Activated CD4-positive, alpha-beta memory T cell treated with anti-CD3 and anti-CD28 coated beads, Interleukin-2, amount 10 ng/mL, durations not matched to agents 7 days and 5 days (primary cell): Measurements from ENCODE around the gene ATP1B2. TPM values are rescaled to one million over a fixed set of nuclear protein-coding genes. Genes with fewer than 3 reads are reported as not detected.
"Not testable (repeated sequence)": the region's sequence is repeated elsewhere in the genome, so short reads cannot be mapped to it uniquely, and the experiment has no call there.

Experiments used
- CTCF ChIA-PET: fragments of 350-600 bp; sonication (Branson Sonifier 250); formaldehyde crosslinking; loops from one replicate; lab custom pipeline; 2021; ENCODE audit warnings: antibody characterized with exemption, inconsistent platforms; lab: Charles Lee
- POLR2A ChIA-PET: fragments of 350-600 bp; sonication (Branson Sonifier 250); formaldehyde crosslinking; loops from one replicate; lab custom pipeline; 2021; ENCODE audit warnings: antibody characterized with exemption; lab: Charles Lee
- DNase-seq: peaks from one replicate; pipeline ENCODE4 v3.0.0-alpha.2; 2020
- H3K27ac Mint-ChIP-seq: one replicate; pipeline ENCODE4 v1.8.0; 2021; ENCODE audit warnings: mild to moderate bottlenecking, mixed read lengths
- H3K27me3 Mint-ChIP-seq: one replicate; pipeline ENCODE4 v1.8.0; 2021; ENCODE audit warnings: mixed read lengths
- H3K36me3 Mint-ChIP-seq: one replicate; pipeline ENCODE4 v1.8.0; 2021; ENCODE audit warnings: low read depth, mixed read lengths
- H3K4me1 Mint-ChIP-seq: one replicate; pipeline ENCODE4 v1.8.0; 2021; ENCODE audit warnings: mixed read lengths
- H3K4me3 Mint-ChIP-seq: one replicate; pipeline ENCODE4 v1.8.0; 2021; ENCODE audit warnings: mild to moderate bottlenecking, mixed read lengths
- H3K9me3 Mint-ChIP-seq: one replicate; pipeline ENCODE4 v1.8.0; 2021; ENCODE audit warnings: mixed read lengths
- total RNA-seq, 2 experiments: library from RNA; stranded (reverse); gene quantifications; one replicate each; pipeline ENCODE4 v1.2.3, GENCODE V29; 2021

Gene ATP1B2
- total RNA-seq, 2 experiments from 2014 or later: 0.25 to 0.50 TPM

DNA sequence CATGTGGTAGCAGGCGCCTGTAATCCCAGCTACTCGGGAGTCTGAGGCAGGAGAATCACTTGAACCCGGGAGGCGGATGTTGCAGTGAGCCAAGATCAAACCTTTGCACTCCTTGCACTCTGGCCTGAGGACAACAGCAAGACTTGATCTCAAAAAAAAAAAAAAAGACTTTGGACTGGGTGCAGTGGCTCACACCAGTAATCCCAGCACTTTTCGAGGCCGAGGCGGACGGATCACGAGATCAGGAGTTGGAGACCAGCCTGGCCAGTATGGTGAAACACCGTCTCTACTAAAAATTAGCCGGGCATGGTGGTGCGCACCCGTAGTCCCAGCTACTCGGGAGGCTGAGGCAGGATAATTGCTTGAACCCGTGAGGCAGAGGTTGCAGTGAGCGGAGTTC is 25.0 kb upstream of the ATP1B2 start:
- DNase-seq, H3K27ac Mint-ChIP-seq, H3K36me3 Mint-ChIP-seq, H3K4me3 Mint-ChIP-seq, H3K27me3 Mint-ChIP-seq, H3K9me3 Mint-ChIP-seq: not testable (repeated sequence)
- ChIA-PET CTCF (interaction anchor here (2.4 kb wide), 1 partner anchor 11 kb away, joined by 14 read pairs; the partner anchor contains the start of gene FXR2), POLR2A (interaction anchor here (2.7 to 4.5 kb wide), 2 partner anchors 41 to 61 kb away, joined by 13 to 63 read pairs; partner anchors contain the start of genes MPDU1, TP53 and WRAP53)
- peaks cover 14% of the 10 kb centered on the region for H3K4me1 Mint-ChIP-seq

- peaks cover 14% of the 10 kb centered on the region for H3K4me1 Mint-ChIP-seq
- H3K36me3 Mint-ChIP-seq: peaks cover 3% of the 10 kb centered on the region
- CTCF ChIA-PET: interaction anchor here (2.4 kb wide), 1 partner anchor 11 kb away, joined by 14 read pairs; the partner anchor contains the start of gene FXR2
- peak overlapping the region; percentile 92 for H3K4me3 Mint-ChIP-seq
- H3K27me3 Mint-ChIP-seq: no peaks in the 10 kb centered on the region
- POLR2A ChIA-PET: interaction anchor here (1.8 to 4.5 kb wide), 3 partner anchors 12 to 60 kb away, joined by 10 to 63 read pairs (median 13); partner anchors contain the start of genes FXR2, MPDU1, TP53 and WRAP53
- DNase-seq: no peak
- no peak overlapping the region for H3K27ac Mint-ChIP-seq
- H3K9me3 Mint-ChIP-seq: no peaks in the 10 kb centered on the region
Measured at GRCh38 chr17:7626307-7626706, 24.4 kb upstream of the ATP1B2 start.

DNA sequence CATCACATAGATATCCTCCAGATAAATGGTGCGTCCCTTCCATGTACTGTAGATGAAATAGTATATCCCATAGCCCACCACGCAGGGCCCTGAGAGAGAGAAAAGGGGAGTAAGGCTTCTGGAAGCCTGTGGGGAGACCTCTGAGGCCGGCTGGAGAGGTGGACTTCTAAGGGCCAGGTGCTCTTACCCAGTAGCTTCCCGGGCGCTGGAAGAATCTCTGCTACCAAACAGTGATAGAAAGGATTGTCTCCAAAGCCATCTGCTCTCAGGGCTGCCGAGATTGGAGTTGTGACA is 23.8 kb upstream of the ATP1B2 start:
- H3K36me3 Mint-ChIP-seq: peaks cover 3% of the 10 kb centered on the region
- POLR2A ChIA-PET: interaction anchor here (1.4 to 4.5 kb wide), 4 partner anchors 12 to 216 kb away, joined by 3 to 63 read pairs (median 12); partner anchors contain the start of genes FXR2, MPDU1, TP53 and WRAP53
- H3K27me3 Mint-ChIP-seq: no peaks in the 10 kb centered on the region
- CTCF ChIA-PET: interaction anchor here (1.5 to 2.4 kb wide), 4 partner anchors 9 to 61 kb away, joined by 3 to 25 read pairs (median 10); partner anchors contain the start of genes FXR2, TP53 and WRAP53
- H3K9me3 Mint-ChIP-seq: no peaks in the 10 kb centered on the region
- H3K4me3 Mint-ChIP-seq: peak overlapping the region; percentile 92
- H3K27ac Mint-ChIP-seq: no peak overlapping the region
- no peak for DNase-seq
- H3K4me1 Mint-ChIP-seq: peaks cover 14% of the 10 kb centered on the region

DNA sequence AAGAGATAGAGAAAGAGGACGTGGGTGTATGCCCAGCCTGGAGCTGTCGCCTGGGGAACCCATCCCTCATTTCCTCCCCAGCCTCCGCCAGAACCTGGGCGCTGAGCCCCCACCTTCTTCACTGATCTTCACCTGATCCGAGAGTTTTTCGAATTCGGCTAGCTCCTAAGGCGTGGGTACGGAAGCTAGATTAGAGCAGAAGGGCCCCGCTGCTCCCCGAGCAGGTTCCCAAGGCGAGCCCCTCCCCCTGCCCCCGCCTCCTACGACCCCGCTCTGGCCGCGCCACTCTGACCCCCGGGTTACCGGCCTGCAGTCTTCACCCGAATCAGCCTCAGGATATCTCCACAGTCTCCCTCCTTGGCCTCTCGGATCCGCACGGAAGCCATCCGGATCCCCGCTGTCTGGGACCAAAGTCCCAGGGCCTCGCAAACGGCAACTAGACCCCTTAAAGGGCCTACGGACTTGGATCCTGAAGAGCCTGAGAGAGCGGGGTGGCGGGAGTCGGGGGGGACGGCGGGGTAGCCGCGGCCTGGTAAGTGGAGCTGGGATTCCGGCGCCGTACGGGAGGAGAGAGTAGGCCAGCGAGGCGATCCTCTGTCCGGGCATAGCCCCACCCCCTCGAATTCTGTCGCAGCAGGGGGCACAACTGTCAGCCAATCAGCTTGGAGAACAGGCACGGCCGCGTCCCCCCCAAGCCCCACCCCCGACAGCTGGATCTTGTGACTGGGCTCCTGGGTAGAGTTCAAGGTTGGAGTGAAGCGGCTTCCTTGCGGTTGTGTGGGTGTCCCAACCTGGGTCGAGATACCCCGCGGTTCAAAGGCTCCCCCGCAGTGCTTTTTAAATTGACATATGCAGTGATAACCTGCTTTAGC is 23.2 kb upstream of the ATP1B2 start, which contains the start of gene SAT2:
Gene SAT2 (minus strand): TSS at position 572 of the 872 bp plus-strand sequence. CDS start 186 bp downstream, at position 386.
- peak; percentile 88 for DNase-seq
- CTCF ChIA-PET: interaction anchor here (0.6 to 2.4 kb wide), 8 partner anchors 8 to 449 kb away, joined by 3 to 25 read pairs (median 5); partner anchors contain the start of genes FXR2, MPDU1, TP53 and WRAP53

GRCh38 chr17:7629939-7630571 is 20.7 kb upstream of the ATP1B2 start, which contains the start of gene SHBG:
Gene SHBG, plus strand, starts transcription at chr17:7630135. Its CDS starts 38 bp downstream, at chr17:7630173.
- H3K4me1 Mint-ChIP-seq: peaks cover 16% of the 10 kb centered on the region
- H3K9me3 Mint-ChIP-seq: no peaks in the 10 kb centered on the region
- ChIA-PET POLR2A (interaction anchor here (0.8 to 6.4 kb wide), 2 partner anchors 16 to 57 kb away, joined by 4 to 57 read pairs; partner anchors contain the start of genes FXR2, TP53 and WRAP53), CTCF (interaction anchor here (0.7 to 1.0 kb wide), 2 partner anchors 56 to 58 kb away, joined by 3 to 4 read pairs; no protein-coding TSS in a partner anchor)
- peaks cover 3% of the 10 kb centered on the region for H3K36me3 Mint-ChIP-seq
- no peak for DNase-seq
- H3K27ac Mint-ChIP-seq: no peak within 1 kb of the TSS
- no peaks in the 10 kb centered on the region for H3K27me3 Mint-ChIP-seq
- no peak within 1 kb of the TSS for H3K4me3 Mint-ChIP-seq

More for the DNA sequence above, 23.2 kb upstream of the ATP1B2 start, which contains the start of gene SAT2:
- Mint-ChIP-seq H3K4me3 (peak within 1 kb of the TSS; percentile 92), H3K9me3 (no peaks in the 10 kb centered on the region), H3K27me3 (no peaks in the 10 kb centered on the region), H3K4me1 (peaks cover 16% of the 10 kb centered on the region), H3K36me3 (peaks cover 3% of the 10 kb centered on the region), H3K27ac (peak within 1 kb of the TSS; percentile 47)
- POLR2A ChIA-PET: interaction anchor here (0.7 to 4.5 kb wide), 9 partner anchors 10 to 492 kb away, joined by 3 to 63 read pairs (median 3); partner anchors contain the start of genes ACAP1, FXR2, MPDU1 and TP53

- no peaks in the 10 kb centered on the region for H3K27me3 Mint-ChIP-seq
- no peak overlapping the region for H3K4me3 Mint-ChIP-seq
- no peak for DNase-seq
- no peaks in the 10 kb centered on the region for H3K36me3 Mint-ChIP-seq
- ChIA-PET POLR2A (interaction anchor here (1.3 to 6.4 kb wide), 3 partner anchors 16 to 214 kb away, joined by 3 to 57 read pairs (median 4); partner anchors contain the start of genes FXR2, TP53 and WRAP53), CTCF (interaction anchor here (0.8 to 5.0 kb wide), 11 partner anchors 10 to 99 kb away, joined by 3 to 50 read pairs (median 4); partner anchors contain the start of genes FXR2, TP53 and WRAP53)
- peaks cover 10% of the 10 kb centered on the region for H3K4me1 Mint-ChIP-seq
- H3K9me3 Mint-ChIP-seq: no peaks in the 10 kb centered on the region
- H3K27ac Mint-ChIP-seq: no peak overlapping the region
Measured at GRCh38 chr17:7631398-7632380, 19.0 kb upstream of the ATP1B2 start.

GRCh38 chr17:7632492-7632894 is 18.2 kb upstream of the ATP1B2 start:
- no peak overlapping the region for H3K27ac Mint-ChIP-seq
- no peaks in the 10 kb centered on the region for H3K27me3 Mint-ChIP-seq
- no peaks in the 10 kb centered on the region for H3K9me3 Mint-ChIP-seq
- ChIA-PET CTCF (interaction anchor here (0.8 to 5.0 kb wide), 13 partner anchors 9 to 99 kb away, joined by 3 to 50 read pairs (median 4); partner anchors contain the start of genes FXR2, TP53 and WRAP53), POLR2A (interaction anchor here (1.3 to 6.4 kb wide), 3 partner anchors 17 to 213 kb away, joined by 3 to 57 read pairs (median 4); partner anchors contain the start of genes FXR2, TP53 and WRAP53)
- peaks cover 5% of the 10 kb centered on the region for H3K4me1 Mint-ChIP-seq
- H3K36me3 Mint-ChIP-seq: no peaks in the 10 kb centered on the region
- H3K4me3 Mint-ChIP-seq: no peak overlapping the region
- DNase-seq: peak; percentile 47

DNA sequence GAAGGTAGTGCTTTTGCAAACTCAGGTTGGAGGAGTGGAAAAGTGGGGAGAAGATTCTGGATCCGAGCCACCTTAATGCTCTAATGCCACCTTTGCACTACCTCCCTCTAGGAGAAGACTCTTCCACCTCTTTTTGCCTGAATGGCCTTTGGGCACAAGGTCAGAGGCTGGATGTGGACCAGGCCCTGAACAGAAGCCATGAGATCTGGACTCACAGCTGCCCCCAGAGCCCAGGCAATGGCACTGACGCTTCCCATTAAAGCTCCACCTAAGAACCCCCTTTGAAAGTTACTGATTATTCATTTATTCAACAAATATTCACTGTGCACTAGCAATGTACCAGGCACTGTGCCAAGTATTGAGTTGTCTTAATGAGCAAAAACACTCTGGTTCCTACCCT is 17.6 kb upstream of the ATP1B2 start:
- Mint-ChIP-seq H3K27ac (no peak overlapping the region), H3K27me3 (no peaks in the 10 kb centered on the region), H3K4me3 (no peak overlapping the region), H3K4me1 (peaks cover 2% of the 10 kb centered on the region), H3K36me3 (no peaks in the 10 kb centered on the region), H3K9me3 (no peaks in the 10 kb centered on the region)
- POLR2A ChIA-PET: interaction anchor here (0.5 to 6.4 kb wide), 4 partner anchors 18 to 212 kb away, joined by 3 to 57 read pairs (median 4); partner anchors contain the start of genes FXR2, TP53 and WRAP53
- no peak for DNase-seq
- CTCF ChIA-PET: interaction anchor here (0.8 to 5.0 kb wide), 12 partner anchors 8 to 98 kb away, joined by 3 to 50 read pairs (median 4); partner anchors contain the start of genes FXR2, TP53 and WRAP53

DNA sequence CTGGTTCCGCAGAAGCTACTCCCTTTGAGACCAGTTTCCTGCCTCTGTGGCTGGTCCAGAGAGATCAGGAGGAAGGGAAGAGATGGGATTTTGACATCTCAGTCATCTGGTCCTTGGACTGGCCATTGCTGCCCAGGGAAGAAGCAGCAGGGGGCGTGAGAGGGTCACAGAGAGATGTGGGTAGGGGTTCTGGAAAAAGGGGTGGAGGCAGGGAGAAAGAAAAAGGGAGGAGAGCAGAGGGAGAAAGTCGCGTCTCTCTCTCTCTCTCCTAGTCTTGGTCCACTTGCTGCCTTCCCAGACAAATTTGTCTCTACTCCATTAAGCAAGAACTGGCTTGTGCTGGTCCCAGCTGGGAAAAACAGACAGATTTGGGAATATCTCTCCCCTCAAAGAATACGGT is 16.3 kb upstream of the ATP1B2 start:
- H3K36me3 Mint-ChIP-seq: no peaks in the 10 kb centered on the region
- H3K9me3 Mint-ChIP-seq: no peaks in the 10 kb centered on the region
- H3K27me3 Mint-ChIP-seq: peaks cover 2% of the 10 kb centered on the region
- H3K4me1 Mint-ChIP-seq: peaks cover 2% of the 10 kb centered on the region
- no peak overlapping the region for H3K27ac Mint-ChIP-seq
- H3K4me3 Mint-ChIP-seq: no peak overlapping the region
- ChIA-PET CTCF (interaction anchor here (0.6 to 5.0 kb wide), 5 partner anchors 38 to 471 kb away, joined by 3 to 50 read pairs (median 3); partner anchors contain the start of genes TP53 and WRAP53), POLR2A (interaction anchor here (6.4 kb wide), 1 partner anchor 52 kb away, joined by 57 read pairs; the partner anchor contains the start of genes TP53 and WRAP53)
- DNase-seq: peak; percentile 28

DNA sequence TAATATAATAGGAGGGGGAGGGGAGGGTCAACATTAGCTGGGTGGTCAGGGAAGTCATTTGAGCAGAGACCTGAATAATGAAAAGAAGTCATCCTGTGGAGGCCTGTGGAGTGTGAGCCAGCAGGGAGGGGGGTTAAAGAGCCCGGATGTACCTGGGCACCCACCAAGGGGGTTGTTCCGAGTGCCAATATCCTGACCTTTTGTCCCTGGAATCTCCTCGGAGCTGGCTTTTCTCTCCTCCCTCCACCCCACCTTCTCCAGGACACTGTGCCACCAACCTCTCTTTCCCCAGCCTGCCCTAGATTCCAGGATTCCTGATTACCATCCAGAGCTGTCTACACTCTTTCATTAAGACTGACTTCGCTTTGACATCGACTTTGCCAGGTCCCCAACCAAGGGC is 14.6 kb upstream of the ATP1B2 start:
- Mint-ChIP-seq H3K9me3 (no peaks in the 10 kb centered on the region), H3K27ac (no peak overlapping the region), H3K4me1 (peaks cover 2% of the 10 kb centered on the region), H3K36me3 (no peaks in the 10 kb centered on the region), H3K27me3 (peaks cover 2% of the 10 kb centered on the region), H3K4me3 (no peak overlapping the region)
- DNase-seq: no peak
- POLR2A ChIA-PET: interaction anchor here (0.6 kb wide), 1 partner anchor 50 kb away, joined by 4 read pairs; no protein-coding TSS in a partner anchor
- CTCF ChIA-PET: no interaction called here
